Medulla oblongata (tissue), 1 donor: ENCODE data around the gene TECPR2.

ENCODE experiments used
- DNase-seq: peaks from one replicate; pipeline ENCODE4 v3.0.0-alpha.2; 2015; ENCODE audit errors: extremely low spot score

Gene TECPR2

DNA sequence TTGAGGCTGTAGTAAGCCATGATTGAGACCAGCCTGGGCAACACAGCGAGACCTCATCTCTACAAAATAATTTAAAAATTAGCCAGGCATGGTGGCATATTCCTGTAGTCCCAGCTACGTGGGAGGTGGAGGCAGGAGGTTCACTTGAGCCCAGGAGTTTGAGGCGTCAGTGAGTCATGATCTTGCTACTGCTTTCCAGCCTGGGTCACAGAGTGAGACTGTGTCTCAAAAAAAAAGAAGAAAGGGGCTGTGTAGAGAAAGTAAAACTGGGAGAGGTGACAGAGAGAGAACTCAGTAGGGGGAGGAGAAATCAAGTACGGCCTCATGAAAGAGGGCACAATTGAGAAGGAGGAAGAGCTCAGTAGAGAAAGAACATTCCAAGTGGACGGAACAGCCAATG lies 12.4 kb downstream of the TECPR2 start:
- no peak for DNase-seq

DNA sequence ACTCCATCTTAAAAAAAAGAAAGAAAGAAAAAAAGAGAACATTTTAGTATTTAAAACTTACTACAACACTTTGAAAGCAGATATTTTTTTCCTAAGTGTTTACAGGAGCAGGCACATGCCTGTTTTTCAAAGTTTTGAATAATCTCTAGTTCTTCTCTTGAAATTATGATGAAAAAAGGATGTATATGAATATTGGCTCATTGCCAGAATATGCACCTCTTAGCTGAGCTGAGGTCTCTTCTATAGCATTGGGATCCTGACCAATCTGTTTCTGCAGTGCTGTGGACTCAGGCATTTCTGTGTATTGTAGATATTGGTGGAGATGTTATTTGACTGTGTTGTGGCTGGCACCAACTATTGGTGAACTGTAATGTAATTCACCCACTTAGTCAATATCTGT lies 15.0 kb downstream of the TECPR2 start:
- no peak for DNase-seq

DNA sequence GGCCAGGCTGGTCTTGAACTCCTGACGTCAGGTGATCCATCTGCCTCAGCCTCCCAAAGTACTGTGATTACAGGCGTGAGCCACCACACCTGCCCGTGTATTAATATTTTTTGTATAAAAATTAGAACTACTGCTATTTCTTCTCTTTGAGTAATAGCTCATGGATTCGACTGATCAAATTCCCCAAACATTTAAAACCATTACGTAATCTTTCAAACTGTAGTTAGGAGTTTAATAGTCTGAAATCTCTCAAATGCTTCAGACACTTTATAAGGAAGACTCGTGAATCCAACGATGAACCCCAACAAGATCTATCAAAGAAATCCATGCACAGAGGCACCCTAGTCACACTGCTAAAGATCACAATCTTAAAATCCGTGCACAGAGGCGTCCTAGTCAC lies 16.1 kb downstream of the TECPR2 start:
- DNase-seq: no peak

DNA sequence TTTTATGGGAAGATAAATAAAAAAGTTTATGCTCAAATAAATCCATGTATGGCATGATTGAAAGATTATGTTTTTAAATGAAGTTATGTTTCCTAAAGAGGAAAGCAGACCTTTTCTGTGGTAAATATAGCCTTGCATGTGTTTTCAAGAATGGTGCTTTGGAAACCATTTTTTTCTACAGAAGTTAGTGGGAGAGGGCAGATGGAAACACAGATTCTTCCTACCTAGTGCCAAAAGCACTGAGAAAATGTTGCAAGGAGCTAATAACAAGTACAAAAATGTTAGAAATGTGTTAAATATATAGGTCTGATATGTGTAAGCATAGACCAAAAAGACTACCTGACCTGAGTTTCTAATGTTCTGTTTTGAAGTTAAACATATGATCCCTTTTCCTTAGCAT lies 24.3 kb downstream of the TECPR2 start:
- no peak for DNase-seq

DNA sequence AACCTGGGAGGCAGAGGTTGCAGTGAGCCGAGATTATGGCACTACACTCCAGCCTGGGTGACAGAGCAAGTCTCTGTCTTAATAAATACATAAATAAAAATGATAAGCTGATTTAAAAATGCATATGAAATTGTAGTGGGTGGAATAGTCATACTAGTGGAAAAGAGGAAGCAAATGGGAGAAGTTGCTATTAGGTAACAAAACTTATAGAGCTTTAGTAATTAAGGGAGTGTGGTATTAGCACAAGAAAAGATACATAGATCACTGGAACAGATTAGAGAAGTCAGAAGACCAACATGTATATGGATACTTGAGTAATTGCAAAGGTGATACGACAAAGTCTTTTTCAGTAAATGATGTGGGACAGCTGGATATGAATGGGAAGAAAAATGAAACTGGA lies 26.5 kb downstream of the TECPR2 start:
- no peak for DNase-seq

DNA sequence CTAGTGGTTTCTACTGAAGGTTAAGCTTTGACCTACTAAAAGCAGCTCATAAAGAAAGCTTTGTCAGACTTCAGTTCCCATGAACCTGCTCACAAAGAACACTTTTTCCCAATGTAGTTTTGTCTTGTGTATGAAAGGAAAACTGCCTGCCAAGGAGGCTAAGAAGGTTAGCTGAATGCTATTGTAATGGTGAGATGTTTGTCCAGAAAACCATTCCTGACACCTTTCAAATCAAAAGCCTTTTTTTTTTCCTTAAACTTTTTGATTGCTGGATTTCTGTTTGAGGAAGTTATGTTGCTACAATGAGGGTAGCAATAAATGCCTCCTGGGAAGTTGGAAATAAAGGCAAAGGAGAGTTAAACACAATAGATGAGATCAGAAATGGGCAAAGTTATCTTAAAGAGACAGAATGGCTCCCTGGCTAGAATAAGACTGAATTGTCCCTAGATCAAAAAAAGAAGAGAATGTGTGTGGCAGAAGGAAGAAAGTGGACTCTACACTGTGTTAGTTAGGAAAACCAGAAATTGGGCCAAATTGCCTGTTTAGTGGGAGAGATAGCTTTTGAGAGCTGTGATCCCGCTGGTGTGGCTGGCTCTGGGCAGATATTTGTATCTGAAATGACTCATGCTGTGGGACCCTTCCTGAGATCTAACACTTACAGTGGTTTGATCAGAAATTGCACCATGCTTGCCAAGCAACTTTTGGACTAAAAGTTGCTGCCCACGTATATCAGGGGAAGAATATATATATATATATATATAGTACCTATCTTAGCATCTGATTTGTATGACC lies 27.5 kb downstream of the TECPR2 start:
- DNase-seq: peak; percentile 58

DNA sequence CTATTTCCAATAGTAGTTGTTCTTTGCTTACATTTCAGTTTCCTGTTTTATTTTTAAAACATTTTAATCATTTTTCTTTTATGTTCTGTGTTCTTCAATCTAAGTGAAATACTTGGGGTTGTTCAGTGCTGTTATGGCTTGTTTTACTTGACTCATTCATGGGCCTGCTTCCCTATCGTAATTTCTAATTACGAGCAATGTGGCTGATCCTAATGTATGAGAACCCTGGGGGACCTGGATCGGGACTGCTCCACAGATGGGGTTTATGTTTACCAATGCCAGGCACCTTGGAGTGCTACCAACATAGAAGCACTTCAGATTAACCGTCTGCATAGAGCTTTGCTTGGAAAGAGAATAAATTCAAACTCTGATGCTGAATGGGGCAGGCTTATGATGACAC lies 29.8 kb downstream of the TECPR2 start:
- DNase-seq: no peak

DNA sequence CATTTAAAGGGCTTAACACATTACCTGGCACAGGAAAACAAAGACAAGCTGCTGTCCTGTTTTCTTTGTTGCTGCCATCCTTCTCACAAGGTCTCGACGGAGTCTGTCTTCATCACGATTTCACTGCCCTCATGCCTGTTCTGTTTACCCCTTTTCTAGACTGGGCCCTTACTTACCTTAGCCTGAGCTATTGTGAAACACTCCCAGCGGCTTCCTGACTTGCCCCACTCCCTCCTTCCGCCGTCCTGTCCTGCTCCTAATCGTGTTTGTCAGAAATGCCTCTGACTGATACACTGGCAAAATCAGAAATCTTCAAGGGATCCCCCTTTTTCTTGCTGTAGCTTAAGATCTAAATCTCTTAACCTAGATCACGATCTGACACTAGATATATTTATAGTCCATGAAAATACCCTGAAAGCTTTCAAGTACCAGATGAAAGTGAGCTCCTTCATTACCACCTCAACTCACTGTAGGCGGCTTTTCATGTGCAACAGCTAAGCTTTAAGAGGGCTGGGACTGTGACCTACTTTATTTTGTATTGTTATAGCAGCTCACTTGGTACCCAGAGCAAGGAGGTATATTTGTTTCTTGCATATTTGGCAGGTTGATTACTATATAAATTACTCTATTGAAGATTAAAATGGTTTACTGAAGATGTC lies 32.1 kb downstream of the TECPR2 start:
- no peak for DNase-seq

DNA sequence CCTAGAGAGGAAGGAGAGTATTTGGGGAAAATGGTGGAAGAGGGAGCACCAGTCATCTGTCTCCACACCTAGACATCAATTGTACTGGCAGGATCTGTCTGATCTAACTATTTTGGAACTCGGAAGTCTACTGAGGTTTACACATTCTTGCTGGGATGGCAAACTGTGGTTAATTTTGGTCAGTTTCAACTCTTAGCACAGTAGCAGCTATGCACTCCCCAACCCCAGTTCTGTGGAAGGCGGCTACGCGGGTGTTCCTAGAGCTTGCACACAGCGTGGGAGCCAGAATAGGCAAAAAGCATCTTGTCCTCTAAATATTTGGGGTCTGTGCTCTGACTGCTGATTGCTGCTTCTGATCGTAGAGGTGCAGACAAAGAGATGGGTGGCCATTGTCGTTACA lies 33.8 kb downstream of the TECPR2 start:
- DNase-seq: no peak

DNA sequence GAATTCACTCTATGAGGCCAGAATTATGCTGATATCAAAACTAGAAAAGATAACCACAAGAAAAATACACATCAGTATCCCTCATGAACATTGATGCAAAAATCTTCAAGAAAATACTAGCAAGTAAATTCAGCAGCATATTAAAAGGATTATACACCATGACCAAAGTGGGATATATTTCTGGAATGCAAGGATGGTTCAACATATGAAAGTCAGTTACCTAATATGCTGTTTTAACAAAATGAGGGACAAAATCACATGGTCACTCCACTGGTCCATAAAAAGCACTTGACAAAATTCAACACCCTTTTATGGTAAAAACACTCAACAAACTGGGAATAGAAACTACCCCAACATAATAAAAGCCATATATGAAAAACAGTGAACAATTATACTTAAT lies 40.3 kb downstream of the TECPR2 start:
- no peak for DNase-seq

DNA sequence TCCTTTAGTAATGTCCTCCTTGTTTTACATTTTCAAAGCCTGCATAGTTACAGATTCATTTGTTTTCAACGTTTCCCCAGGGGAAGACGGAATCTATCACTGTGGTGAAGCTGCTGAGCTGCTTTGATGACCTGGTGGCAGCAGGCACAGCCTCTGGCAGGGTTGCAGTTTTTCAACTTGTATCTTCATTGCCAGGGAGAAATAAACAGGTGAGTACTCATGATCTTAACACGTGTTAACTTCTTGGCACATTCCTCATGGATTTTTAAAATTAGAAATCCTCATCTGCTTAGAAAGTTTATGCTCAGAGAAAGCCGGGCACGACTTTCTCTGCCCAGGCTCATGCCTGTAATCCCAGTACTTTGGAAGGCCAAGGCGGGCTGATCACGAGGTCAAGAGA lies 44.5 kb downstream of the TECPR2 start:
- no peak for DNase-seq

DNA sequence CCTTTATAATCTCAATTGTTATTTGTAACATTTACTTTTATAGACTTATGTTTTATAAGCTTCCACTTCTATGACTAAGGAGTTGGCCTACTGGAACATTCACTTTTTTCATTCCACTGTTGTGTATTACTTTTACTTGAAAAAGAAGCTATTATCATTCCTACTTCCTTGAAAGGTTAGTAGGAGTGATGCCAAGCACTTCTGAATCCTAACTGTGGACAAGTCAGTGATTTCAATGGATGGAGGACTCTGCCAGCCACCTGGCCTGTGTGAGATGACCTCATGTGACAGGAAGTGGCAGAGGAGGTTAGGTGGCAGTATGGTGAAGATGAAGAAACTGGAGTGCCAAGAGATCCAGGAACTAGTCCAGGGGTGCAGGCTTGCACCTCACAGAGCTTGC lies 46.0 kb downstream of the TECPR2 start:
- no peak for DNase-seq

DNA sequence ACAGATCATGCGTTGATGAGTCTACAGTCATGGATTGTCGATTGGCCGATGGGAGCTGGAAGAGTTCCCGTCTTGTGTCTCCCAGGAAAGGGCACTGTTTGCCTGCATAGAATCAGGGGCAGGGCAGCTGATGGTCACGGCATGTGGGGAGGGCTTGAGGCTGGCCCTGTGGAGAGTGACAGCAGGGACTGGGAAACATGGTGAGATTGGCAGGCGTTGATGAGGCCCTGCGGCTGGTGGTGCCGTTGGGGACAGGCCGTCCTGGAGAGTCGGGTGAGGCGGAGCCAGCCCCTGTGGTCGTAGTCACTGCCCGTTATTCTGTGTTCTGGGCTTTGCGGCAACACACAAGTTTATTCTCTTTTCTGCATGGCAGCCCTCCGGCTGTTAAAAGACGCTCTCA lies 52.9 kb downstream of the TECPR2 start:
- DNase-seq: peak; percentile 88

DNA sequence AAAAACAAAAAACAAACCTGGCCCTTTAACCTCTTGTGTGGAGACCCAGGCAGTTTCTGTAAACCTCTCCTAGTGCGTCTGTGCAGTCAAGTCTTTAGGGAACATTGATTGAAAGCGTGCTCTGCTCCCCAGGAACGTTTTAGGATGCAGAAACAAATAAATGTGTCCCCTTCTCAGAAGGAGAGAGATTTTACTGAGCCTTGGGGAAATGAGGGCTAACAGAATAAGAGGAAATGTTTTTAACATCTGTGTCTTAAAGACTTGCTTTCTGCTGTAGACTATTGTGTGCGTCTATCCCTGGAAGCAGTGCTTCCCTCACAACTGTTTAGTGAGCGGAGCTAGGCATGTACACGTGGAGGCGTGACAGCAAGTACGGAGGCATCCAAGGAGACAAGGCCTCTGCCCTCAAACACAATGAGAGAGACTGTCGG lies 54.3 kb downstream of the TECPR2 start:
- DNase-seq: no peak

DNA sequence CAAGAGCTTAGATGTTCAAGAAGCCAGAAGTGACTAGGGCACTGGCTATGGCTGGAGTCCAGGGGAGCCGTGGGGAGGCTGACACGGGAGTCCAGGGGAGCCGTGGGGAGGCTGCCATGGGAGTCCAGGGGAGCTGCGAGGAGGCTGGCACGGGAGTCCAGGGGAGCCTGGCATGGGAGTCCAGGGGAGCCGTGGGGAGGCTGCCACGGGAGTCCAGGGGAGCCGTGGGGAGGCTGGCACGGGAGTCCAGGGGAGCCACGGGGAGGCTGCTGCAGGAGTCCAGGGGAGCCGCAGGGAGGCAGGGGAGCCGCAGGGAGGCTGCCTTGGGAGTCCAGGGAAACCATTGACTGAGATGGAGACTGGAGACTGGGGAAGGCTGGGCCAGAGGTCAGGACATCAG lies 54.9 kb downstream of the TECPR2 start:
- DNase-seq: no peak

DNA sequence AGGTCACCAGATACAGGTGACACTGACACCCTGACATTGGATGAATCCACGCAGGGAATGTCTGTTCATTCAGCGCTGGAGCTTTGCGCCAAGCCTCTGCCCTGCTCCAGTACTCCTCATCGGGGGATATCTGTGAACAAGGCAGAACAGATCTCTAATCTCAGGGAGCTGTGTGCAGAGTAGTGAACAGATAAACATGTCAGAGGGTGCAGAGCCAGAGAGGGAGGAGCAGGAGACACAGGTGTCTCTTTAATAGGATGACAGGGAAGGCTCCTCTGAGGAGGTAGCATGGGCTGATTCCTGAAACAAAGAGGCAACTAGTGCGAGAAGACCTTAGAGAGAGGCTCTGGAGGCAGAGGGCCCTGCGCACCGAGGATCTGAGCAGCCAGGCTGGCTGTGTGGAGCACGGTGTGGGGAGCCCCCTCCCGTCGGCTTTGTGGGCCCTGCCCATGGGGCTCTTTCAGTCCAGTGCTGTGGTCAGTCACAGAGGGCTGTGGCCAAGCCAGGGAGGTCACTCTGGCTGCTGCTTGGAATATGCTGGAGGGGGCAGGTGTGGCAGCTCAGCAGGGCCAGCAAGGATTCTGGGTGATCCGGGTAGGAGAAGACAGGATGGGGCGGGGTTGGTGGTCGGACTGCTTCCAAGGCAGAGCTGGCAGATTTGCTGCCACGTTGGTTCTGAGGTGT lies 55.6 kb downstream of the TECPR2 start:
- DNase-seq: no peak

DNA sequence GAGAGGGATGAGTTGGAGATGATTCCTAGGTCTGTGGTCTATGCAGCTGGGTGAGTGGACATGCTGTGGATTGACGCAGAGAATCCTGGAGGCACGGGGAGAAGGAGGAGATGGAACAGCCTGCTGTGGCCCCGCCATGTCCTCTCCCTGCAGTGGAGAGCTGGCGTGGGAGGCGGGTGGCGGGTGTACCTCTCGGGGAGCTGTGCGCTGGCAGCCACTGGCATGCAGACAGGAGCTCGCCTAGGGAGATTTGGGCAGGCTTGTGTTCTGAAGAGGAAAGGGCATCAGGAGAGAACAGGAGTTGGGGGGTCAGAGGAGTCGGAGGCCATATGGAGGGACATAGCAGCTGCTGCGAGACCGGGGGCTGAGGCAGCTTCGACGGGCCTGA lies 56.1 kb downstream of the TECPR2 start:
- DNase-seq: no peak

DNA sequence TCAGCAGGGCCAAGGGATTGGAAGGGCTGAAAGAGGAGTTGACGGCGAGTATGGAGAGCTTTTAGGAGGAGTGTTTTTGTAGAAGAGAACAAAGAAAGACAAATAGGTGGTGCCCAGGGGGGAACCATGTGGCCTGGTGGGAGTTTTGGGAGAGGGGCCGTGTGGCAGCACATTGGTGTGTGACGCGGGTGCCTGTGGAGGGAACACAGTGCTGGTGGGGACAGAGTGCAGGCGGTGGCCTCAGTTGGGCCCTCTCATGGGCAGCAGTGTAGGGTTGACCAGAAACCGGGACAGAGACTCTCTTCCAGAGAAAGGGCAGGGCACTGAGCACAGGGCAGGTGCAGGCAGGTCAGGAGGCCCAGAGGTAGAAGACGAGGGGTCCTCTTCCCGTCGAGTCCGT lies 56.5 kb downstream of the TECPR2 start:
- DNase-seq: no peak

DNA sequence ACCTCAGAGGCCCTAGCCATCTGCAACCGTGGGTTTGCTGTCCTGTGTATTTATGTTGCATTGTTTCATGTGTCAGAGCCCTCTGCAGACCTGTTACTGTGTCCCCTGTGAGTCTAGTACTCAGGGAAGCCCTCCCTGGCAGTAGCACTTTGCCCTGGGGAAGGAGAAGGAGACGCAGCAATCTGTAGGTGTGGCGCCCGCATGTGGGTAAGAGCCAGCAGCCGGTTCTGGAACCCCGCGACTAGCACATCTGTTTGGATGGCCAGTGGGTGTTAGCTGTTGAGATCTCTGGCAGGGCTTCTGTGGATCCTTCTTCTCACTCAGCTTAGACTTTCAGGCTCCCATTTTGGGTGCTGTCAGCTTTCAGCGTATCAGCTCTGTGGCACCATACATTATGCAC lies 57.0 kb downstream of the TECPR2 start:
- DNase-seq: no peak

DNA sequence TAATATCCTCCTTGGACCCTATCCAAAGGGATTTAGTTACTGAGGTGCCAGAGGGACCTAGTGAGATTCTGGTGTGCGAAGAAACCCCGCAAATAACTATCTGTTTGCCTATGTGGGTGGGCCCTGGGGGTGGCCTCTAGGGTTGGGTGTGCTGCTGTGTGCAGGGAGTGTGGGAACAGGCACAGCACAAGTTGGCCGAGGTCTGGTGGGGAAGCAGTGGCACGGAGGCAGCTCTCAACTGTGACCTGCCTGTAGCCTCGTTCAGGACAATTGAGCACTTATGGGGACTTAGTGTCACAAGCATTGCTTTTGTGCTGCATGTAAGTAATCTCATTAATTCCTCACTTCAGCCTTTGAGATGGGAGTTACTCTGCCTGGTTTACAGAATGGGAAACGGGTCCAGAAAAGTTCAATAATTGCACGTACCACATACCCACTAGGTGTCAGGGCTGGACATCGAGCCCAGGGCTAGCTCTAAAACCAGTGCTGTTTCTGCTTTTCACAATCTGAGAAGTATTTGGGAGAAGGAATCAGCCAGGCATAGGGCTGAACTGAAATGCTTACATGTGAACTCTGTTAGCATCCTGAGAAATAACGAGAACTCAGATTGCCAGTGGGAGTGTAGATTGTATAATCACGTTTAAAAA lies 58.8 kb downstream of the TECPR2 start:
- DNase-seq: peak; percentile 46

DNA sequence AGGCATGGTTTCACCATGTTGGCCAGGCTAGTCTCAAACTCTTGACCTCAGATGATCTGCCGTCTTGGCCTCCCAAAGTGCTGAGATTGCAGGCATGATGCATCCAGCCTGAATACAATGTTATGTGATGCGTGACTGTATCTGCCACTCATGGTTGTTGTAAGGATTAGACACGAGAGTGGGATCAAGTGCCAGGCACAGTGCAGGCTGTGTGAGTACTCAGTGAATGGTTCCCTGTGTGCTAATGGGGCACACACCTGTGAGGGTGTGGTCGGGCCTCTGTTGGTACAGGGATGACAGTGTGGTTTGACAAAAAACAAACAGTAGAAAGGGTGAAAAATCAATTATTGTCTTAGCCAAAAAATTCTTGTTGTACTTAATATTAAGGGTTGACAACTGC lies 61.8 kb downstream of the TECPR2 start:
- DNase-seq: no peak

DNA sequence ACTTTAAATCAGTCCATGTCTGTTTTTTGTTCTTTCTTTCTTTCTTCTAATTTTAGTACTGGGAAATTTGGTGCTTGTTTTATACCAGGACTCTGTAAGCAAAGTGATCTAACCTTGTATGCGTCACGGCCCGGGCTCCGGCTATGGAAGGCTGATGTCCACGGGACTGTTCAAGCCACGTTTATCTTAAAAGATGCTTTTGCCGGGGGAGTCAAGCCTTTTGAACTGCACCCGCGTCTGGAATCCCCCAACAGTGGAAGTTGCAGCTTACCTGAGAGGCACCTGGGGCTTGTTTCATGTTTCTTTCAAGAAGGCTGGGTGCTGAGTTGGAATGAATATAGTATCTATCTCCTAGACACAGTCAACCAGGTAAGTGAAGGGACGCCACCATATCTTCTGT lies 62.2 kb downstream of the TECPR2 start:
- no peak for DNase-seq

DNA sequence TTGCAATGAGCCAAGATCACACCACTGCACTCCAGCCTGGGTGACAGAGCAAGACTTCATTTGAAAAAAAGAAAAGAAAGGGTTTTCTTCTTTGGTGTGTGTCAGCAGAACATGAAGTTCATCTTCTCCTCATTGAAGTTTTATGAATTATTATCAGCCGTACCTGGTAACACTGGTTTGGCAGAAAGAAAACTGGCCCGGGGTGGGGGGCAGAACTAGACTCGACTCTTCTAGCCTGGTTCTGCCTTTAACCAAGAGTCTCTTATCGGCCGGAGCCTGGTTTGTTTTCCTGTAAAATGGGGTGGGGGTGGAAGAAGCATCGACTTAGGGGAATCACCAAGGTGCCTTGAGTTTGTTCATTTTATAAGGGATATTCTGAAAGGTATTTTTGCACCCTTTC lies 64.1 kb downstream of the TECPR2 start:
- DNase-seq: no peak
